Colonic mucosa (tissue), 4 donors: ENCODE results near the gene ZSCAN10. TPM values are rescaled to one million over a fixed set of nuclear protein-coding genes. Genes with fewer than 3 reads are reported as not detected.
"Not testable (repeated sequence)": the region's sequence is repeated elsewhere in the genome, so short reads cannot be mapped to it uniquely, and the experiment has no call there.

ENCODE experiments used
- DNase-seq: peaks from one replicate; pipeline ENCODE4 v3.0.0-alpha.2; 2020
- H3K27ac ChIP-seq: fragments of 200-600 bp; one replicate; pipeline ENCODE4 v1.8.0; 2021
- H3K27me3 ChIP-seq: fragments of 200-600 bp; one replicate; pipeline ENCODE4 v1.8.0; 2021
- H3K36me3 ChIP-seq: fragments of 200-600 bp; one replicate; pipeline ENCODE4 v1.8.0; 2021
- H3K4me1 ChIP-seq: fragments of 200-600 bp; one replicate; pipeline ENCODE4 v1.8.0; 2021; ENCODE audit warnings: mild to moderate bottlenecking
- H3K4me3 ChIP-seq: fragments of 200-600 bp; one replicate; pipeline ENCODE4 v1.8.0; 2021
- H3K9ac ChIP-seq, 2 donors: one replicate each; pipeline ENCODE4 v1.7.0; 2013; ENCODE audit warnings: control low read depth in 2 of 2, low read depth in 2 of 2, low read length in 2 of 2
- H3K9me3 ChIP-seq: fragments of 200-600 bp; one replicate; pipeline ENCODE4 v1.8.0; 2021
- intact Hi-C: fragments of 100-400 bp; cut with DNase I; formaldehyde crosslinking; loops from one replicate; pipeline ENCODE4 v1.14.1; 2022
- total RNA-seq, 2 donors: library from RNA; stranded (reverse); fragmentation: NEBNext Ultra II Directional in 1 of 2; extraction: Animal tissue kit (Norgen Biotek cat#: 25700) in 1 of 2; gene quantifications; one replicate each; pipeline ENCODE4 v1.2.1, GENCODE V29; 2021
- TF ChIP-seq, protein P1 (sequence below): fragments of 200-600 bp; IDR thresholded peaks from one replicate; pipeline ENCODE4 v1.8.0; 2022; ENCODE audit warnings: antibody characterized with exemption, mild to moderate bottlenecking
- donor health status: healthy.
- donor health status: DM: no; HTN: no; CAD: no.
- donor health status: DM: no; HTN: no; CAD: no.

Gene ZSCAN10
- total RNA-seq, 2 donors from 2014 or later = 0.86 TPM; not detected in 1

DNA sequence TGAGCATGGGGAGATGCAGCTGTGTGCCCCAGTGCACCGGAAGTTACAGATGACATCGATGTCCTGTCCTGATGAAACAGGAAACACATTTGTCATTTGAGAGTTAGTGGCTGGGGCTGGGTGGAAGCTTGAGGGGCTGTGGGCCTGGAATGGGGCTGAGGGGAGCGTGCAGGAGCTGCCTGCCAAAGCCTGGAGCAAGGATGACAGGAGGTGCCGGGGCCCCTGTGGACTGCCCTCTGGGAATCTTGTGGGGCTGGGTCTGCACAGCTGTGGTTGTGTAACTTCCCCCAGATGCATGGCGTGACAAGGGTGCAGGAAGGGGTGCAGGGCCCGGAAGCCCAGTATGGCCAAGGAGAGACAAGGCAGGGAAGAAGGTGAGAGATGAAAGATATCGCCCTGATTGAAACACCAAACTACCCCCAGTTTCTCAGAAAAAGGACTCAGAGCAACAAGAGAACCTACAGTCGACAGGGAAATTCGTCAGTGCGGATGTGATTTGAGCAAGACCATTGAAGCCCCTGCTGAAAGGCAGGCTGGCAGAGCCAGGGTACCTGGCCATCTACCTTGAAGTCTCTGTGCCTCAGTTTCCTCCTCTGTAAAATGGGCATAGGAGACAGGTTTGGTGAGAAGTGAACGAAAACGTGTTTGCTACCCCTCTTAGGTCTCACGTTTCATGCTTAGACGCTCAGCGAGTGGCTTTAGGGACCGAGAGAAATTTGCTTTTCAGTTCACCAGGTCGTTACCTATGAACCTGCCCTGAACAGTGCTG, 43.9 kb downstream of the ZSCAN10 start:
- Histone ChIP-seq H3K9me3 (no peaks in the 10 kb centered on the region), H3K27me3 (peaks cover 3% of the 10 kb centered on the region), H3K36me3 (no peaks in the 10 kb centered on the region), H3K9ac (no peak overlapping the region), H3K27ac (no peak overlapping the region), H3K4me3 (no peak overlapping the region), H3K4me1 (peaks cover 11% of the 10 kb centered on the region)
- no peak for DNase-seq
- TF ChIP-seq, protein P1, sequence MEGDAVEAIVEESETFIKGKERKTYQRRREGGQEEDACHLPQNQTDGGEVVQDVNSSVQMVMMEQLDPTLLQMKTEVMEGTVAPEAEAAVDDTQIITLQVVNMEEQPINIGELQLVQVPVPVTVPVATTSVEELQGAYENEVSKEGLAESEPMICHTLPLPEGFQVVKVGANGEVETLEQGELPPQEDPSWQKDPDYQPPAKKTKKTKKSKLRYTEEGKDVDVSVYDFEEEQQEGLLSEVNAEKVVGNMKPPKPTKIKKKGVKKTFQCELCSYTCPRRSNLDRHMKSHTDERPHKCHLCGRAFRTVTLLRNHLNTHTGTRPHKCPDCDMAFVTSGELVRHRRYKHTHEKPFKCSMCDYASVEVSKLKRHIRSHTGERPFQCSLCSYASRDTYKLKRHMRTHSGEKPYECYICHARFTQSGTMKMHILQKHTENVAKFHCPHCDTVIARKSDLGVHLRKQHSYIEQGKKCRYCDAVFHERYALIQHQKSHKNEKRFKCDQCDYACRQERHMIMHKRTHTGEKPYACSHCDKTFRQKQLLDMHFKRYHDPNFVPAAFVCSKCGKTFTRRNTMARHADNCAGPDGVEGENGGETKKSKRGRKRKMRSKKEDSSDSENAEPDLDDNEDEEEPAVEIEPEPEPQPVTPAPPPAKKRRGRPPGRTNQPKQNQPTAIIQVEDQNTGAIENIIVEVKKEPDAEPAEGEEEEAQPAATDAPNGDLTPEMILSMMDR = no peak
- intact Hi-C loops = loop anchor here (5.0 kb wide), 1 partner anchor 72 kb away; no protein-coding TSS in a partner anchor

DNA sequence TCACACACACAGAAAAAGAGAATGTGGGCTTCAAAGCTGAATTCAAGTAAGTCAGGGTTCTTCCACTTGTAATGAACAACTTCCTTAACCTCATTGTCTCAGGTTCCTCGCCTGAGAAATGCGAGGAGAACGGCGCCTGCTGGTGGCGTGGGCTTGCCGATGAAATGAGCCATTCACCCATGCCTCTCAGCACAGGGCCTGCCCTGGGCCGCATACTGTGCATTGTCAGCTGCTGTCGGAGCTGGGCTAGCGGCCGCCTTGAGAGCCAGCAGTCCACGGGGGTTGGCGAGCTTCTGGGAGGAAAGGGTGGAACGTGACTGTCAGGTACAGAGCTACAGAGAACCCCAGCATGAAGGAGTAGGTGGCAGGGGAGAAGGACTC, 45.8 kb downstream of the ZSCAN10 start:
- DNase-seq, H3K4me1 ChIP-seq, H3K4me3 ChIP-seq, H3K9ac ChIP-seq, H3K27ac ChIP-seq, intact Hi-C loops, H3K9me3 ChIP-seq, H3K36me3 ChIP-seq: not testable (repeated sequence)
- peaks cover 12% of the 10 kb centered on the region for H3K27me3 ChIP-seq

DNA sequence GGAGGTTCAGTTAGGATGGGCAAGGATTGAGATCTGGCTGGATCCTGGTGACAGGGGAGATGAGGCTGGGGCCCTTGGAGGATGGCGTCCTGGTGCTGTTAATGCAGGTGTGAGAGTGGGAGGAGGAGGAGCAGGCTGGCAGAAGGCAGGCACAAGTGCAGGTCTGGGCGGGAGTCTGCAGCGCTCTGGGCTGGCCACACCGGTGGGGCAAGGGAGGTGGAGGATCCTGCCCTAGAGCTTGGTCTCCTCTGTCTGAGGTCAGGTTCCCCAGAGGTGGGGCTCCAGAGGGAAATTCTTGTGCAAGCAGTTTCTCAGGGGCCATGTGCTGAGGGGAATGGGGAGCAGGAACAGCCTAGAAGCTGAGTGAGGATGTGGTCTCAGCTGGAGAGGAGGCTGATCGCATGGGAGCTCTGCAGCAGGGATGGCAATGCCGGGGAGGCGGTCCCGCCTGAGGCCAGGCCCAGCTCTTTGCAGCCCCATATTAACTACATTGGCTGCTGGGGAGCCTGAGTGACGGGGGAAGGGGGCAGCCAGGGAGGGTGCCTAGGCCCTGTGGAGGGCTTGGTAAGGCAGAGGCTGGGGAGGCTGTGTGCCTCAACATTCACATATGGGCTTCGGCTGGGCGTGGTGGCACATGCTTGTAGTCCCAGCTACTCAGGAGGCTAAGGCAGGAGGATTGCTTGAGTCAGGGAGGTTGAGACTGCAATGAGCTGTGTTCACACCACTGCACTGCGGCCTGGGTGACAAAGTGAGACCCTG, 46.3 kb downstream of the ZSCAN10 start:
- H3K4me3 ChIP-seq, H3K9me3 ChIP-seq, H3K4me1 ChIP-seq, H3K36me3 ChIP-seq, DNase-seq, intact Hi-C loops, H3K9ac ChIP-seq, H3K27ac ChIP-seq: not testable (repeated sequence)
- H3K27me3 ChIP-seq = peaks cover 12% of the 10 kb centered on the region

DNA sequence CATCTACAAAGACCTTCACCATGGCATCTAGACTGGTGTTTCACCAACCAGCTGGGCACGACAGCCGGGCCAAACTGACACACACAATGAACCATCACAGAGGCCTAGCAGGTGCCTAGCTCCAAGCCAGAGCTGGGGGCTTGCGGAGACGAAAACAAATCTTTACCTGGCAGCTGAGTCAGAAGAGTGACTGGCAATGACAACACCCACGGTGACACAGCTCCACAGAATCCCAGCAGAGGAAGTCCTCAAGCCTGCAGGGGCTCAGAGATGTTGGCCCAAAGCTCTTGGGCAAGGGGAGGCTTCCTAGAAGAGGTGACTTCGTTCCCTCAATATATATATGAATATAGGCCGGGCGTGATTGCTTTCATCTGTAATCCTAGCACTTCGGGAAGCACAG, 47.6 kb downstream of the ZSCAN10 start:
- intact Hi-C loops = no loop called here
- Histone ChIP-seq H3K9me3 (no peaks in the 10 kb centered on the region), H3K4me3 (no peak overlapping the region), H3K9ac (no peak overlapping the region), H3K36me3 (no peaks in the 10 kb centered on the region), H3K27me3 (peaks cover 23% of the 10 kb centered on the region), H3K27ac (no peak overlapping the region), H3K4me1 (no peaks in the 10 kb centered on the region)
- TF ChIP-seq, protein P1 = no peak
- no peak for DNase-seq

DNA sequence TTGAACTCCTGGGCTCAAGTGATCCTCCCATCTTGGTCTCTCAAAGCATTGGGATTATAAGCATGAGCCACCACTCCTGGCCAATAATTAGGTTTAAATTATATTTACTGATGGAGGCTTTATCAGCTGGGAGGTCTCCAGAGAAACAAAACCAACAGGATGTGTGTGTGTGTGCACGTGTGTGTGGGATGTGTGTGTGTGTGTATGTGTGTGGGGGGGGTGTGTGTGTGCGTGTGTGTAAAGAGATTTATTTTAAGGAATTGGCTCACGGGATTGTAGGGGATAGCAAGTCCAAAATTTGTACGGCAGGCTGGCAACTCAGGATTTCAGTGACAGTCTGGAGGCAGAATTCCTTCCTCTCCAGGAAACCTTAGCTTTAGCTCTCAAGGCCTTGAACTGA, 48.1 kb downstream of the ZSCAN10 start:
- DNase-seq = no peak
- H3K4me3 ChIP-seq = no peak overlapping the region
- no peaks in the 10 kb centered on the region for H3K36me3 ChIP-seq
- peaks cover 28% of the 10 kb centered on the region for H3K27me3 ChIP-seq
- no peak overlapping the region for H3K27ac ChIP-seq
- intact Hi-C loops = no loop called here
- TF ChIP-seq, protein P1 = no peak
- H3K4me1 ChIP-seq = peaks cover 3% of the 10 kb centered on the region
- H3K9ac ChIP-seq = no peak overlapping the region
- no peaks in the 10 kb centered on the region for H3K9me3 ChIP-seq

DNA sequence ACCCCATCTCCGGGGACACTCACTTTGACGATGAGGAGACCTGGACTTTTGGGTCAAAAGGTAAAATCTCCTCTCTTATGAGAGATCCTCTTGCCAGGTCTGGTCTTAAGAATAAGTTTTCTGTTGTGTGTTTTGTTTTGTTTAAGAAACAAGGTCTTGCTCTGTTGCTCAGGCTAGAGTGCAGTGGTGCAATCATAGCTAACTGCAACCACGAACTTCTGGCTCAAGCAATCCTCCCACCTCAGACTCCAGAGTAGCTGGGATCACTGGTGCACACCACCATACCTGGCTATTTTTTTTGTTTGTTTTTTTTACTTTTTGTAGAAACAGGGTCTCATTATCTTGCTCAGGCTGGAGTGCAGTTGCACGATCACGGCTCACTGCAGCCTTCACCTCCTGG, 48.6 kb downstream of the ZSCAN10 start:
- no peak for DNase-seq
- Histone ChIP-seq H3K27me3 (peaks cover 33% of the 10 kb centered on the region), H3K9me3 (no peaks in the 10 kb centered on the region), H3K4me1 (peaks cover 8% of the 10 kb centered on the region), H3K27ac (no peak overlapping the region), H3K4me3 (no peak overlapping the region), H3K36me3 (no peaks in the 10 kb centered on the region), H3K9ac (no peak overlapping the region)
- intact Hi-C loops = no loop called here
- TF ChIP-seq, protein P1 = no peak
